Left ventricle myocardium inferior (tissue), 1 donor: ENCODE data around the gene P3H2. TPM values are rescaled to one million over a fixed set of nuclear protein-coding genes. Genes with fewer than 3 reads are reported as not detected.

Experiments used
- DNase-seq: peaks from one replicate; pipeline ENCODE4 v3.0.0-alpha.2; 2020
- H3K27ac ChIP-seq: fragments of 200-600 bp; replicated peaks from 2 replicates; pipeline ENCODE4 v1.8.0; 2021
- H3K27me3 ChIP-seq: fragments of 200-600 bp; 2 replicates; pipeline ENCODE4 v1.8.0; 2021; ENCODE audit warnings: low read depth
- H3K36me3 ChIP-seq: fragments of 200-600 bp; 2 replicates; pipeline ENCODE4 v1.8.0; 2021
- H3K4me1 ChIP-seq: fragments of 200-600 bp; 2 replicates; pipeline ENCODE4 v1.8.0; 2021
- H3K4me3 ChIP-seq: fragments of 200-600 bp; 2 replicates; pipeline ENCODE4 v1.8.0; 2021; ENCODE audit warnings: mild to moderate bottlenecking, moderate library complexity
- H3K9me3 ChIP-seq: fragments of 200-600 bp; replicated peaks from 2 replicates; pipeline ENCODE4 v1.8.0; 2021
- intact Hi-C: fragments of 100-400 bp; cut with micrococcal nuclease; formaldehyde crosslinking; loops from one replicate; pipeline ENCODE4 v1.11.0; 2022
- total RNA-seq: library from RNA; stranded (reverse); fragmentation: NEBNext Ultra II Directional; extraction: Animal tissue kit (Norgen Biotek cat#: 25700); gene quantifications from one replicate; pipeline ENCODE4 v1.2.1, GENCODE V29; 2021
- TF ChIP-seq, protein P1 (sequence below): fragments of 200-600 bp; IDR thresholded peaks from 2 replicates; pipeline ENCODE4 v1.8.0; 2021; ENCODE audit warnings: antibody characterized with exemption, mild to moderate bottlenecking, borderline replicate concordance
- donor health status: DM: no; HTN: yes; CAD: no; lungs with severe emphysema.

The P3H2 gene
- total RNA-seq, 1 donor from 2014 or later, result 0.82 TPM

DNA sequence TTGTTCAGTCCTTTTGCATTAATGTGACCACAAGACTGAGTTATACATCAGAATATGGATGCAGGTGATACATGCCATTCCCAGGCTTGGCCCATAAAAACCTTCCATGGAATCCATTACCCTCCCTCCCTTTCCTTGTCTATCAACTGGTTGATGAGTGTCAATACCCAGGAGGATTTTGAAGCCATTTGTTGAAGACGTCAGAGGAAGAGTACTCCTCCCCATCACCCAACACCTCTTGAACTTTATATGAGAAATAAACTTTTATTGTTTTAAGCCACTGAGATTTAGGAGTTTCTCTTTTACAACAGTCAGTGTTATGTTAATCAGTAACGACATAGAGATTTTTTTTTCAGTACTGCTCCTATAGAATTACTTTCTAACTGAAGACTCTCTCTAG is 55.5 kb downstream of the P3H2 start:
- no peak for DNase-seq
- TF ChIP-seq, protein P1, sequence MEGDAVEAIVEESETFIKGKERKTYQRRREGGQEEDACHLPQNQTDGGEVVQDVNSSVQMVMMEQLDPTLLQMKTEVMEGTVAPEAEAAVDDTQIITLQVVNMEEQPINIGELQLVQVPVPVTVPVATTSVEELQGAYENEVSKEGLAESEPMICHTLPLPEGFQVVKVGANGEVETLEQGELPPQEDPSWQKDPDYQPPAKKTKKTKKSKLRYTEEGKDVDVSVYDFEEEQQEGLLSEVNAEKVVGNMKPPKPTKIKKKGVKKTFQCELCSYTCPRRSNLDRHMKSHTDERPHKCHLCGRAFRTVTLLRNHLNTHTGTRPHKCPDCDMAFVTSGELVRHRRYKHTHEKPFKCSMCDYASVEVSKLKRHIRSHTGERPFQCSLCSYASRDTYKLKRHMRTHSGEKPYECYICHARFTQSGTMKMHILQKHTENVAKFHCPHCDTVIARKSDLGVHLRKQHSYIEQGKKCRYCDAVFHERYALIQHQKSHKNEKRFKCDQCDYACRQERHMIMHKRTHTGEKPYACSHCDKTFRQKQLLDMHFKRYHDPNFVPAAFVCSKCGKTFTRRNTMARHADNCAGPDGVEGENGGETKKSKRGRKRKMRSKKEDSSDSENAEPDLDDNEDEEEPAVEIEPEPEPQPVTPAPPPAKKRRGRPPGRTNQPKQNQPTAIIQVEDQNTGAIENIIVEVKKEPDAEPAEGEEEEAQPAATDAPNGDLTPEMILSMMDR, result no peak
- Histone ChIP-seq H3K4me1 (no peaks in the 10 kb centered on the region), H3K27me3 (no peaks in the 10 kb centered on the region), H3K36me3 (no peaks in the 10 kb centered on the region), H3K4me3 (no peak overlapping the region), H3K27ac (no peak overlapping the region), H3K9me3 (no peaks in the 10 kb centered on the region)
- intact Hi-C loops, result no loop called here

- intact Hi-C loops, result no loop called here
These were observed 56.0 kb downstream of the P3H2 start for GRCh38 chr3:190064659-190065058.

DNA sequence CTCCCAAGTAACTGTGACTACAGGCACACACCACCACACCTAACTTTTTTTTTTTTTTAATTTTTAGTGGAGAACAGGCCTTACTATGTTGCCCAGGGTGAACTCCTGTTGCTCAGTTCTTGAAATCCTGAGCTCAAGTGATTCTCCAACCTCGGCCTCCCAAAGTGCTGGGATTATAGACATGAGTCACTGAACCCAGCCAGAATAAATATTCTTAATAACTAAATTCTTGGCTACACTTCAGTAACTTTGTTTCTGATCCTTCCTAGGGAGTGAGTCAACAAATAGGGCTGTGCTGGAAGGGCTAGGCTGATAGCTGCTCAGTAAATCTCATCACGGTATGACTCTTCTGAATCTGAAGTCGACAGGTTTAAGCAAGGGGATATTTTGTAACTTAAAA is 56.6 kb downstream of the P3H2 start:
- intact Hi-C loops, result no loop called here
- no peaks in the 10 kb centered on the region for H3K27me3 ChIP-seq

More at GRCh38 chr3:190064659-190065058, 56.0 kb downstream of the P3H2 start:
- no peaks in the 10 kb centered on the region for H3K9me3 ChIP-seq
- no peaks in the 10 kb centered on the region for H3K4me1 ChIP-seq
- TF ChIP-seq, protein P1, result no peak
- no peak overlapping the region for H3K27ac ChIP-seq
- DNase-seq, result no peak
- H3K4me3 ChIP-seq, result no peak overlapping the region
- no peaks in the 10 kb centered on the region for H3K27me3 ChIP-seq
- H3K36me3 ChIP-seq, result no peaks in the 10 kb centered on the region

GRCh38 chr3:190063490-190063889 is 57.2 kb downstream of the P3H2 start:
- TF ChIP-seq, protein P1, result no peak
- no peak overlapping the region for H3K4me3 ChIP-seq
- intact Hi-C loops, result no loop called here
- no peak for DNase-seq
- H3K4me1 ChIP-seq, result peaks cover 7% of the 10 kb centered on the region
- no peaks in the 10 kb centered on the region for H3K9me3 ChIP-seq
- H3K36me3 ChIP-seq, result no peaks in the 10 kb centered on the region
- H3K27ac ChIP-seq, result no peak overlapping the region
- H3K27me3 ChIP-seq, result no peaks in the 10 kb centered on the region

More for the DNA sequence above, 56.6 kb downstream of the P3H2 start:
- H3K4me3 ChIP-seq, result no peak overlapping the region
- DNase-seq, result no peak
- TF ChIP-seq, protein P1, result no peak
- H3K4me1 ChIP-seq, result peaks cover 2% of the 10 kb centered on the region
- no peaks in the 10 kb centered on the region for H3K9me3 ChIP-seq
- H3K27ac ChIP-seq, result no peak overlapping the region
- no peaks in the 10 kb centered on the region for H3K36me3 ChIP-seq

- no peaks in the 10 kb centered on the region for H3K9me3 ChIP-seq
- no peak for DNase-seq
- intact Hi-C loops, result no loop called here
- H3K4me1 ChIP-seq, result peaks cover 7% of the 10 kb centered on the region
- no peak overlapping the region for H3K4me3 ChIP-seq
- H3K27me3 ChIP-seq, result no peaks in the 10 kb centered on the region
- TF ChIP-seq, protein P1, result no peak
- no peaks in the 10 kb centered on the region for H3K36me3 ChIP-seq
- no peak overlapping the region for H3K27ac ChIP-seq
These were observed 60.4 kb downstream of the P3H2 start for GRCh38 chr3:190060192-190060775.
